Uterus (tissue), 2 donors: ENCODE measurements around the gene CCDC134.

ENCODE experiments used
- POLR2A ChIP-seq, 2 donors: fragments of 450-650 bp; IDR thresholded peaks; one replicate each; pipeline ENCODE4 v1.6.1; 2016; ENCODE audit warnings: antibody characterized with exemption in 2 of 2, mild to moderate bottlenecking in 1 of 2, moderate library complexity in 1 of 2
- TF ChIP-seq, protein P1 (sequence below), 4 experiments: fragments of 200-600 bp in 2 of 4; fragments of 450-650 bp in 2 of 4; sonication (generic) in 2 of 4; IDR thresholded peaks; one replicate each; pipeline ENCODE4 v1.5.1; 2016 to 2019; ENCODE audit warnings: antibody characterized with exemption in 4 of 4, mild to moderate bottlenecking in 2 of 4, moderate library complexity in 1 of 4

DNA sequence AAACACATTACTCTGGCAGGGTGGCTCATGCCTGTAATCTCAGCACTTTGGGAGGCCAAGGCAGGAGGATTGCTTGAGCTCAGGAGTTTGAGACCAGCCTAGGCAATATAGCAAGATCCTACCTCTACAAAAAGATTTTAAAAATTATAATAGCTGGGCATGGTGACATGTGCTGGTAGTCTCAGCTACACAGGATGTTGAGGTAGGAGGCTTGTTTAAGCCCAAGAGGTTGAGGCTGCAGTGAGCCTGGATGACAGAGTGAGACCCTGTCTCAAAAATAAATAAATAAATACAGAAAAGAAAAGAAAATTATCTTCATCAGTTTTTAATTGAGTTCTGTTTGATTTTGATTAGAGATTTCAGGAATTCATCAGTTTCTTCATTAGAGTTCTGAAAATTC is 5.2 kb downstream of the CCDC134 start:
- TF ChIP-seq, protein P1, sequence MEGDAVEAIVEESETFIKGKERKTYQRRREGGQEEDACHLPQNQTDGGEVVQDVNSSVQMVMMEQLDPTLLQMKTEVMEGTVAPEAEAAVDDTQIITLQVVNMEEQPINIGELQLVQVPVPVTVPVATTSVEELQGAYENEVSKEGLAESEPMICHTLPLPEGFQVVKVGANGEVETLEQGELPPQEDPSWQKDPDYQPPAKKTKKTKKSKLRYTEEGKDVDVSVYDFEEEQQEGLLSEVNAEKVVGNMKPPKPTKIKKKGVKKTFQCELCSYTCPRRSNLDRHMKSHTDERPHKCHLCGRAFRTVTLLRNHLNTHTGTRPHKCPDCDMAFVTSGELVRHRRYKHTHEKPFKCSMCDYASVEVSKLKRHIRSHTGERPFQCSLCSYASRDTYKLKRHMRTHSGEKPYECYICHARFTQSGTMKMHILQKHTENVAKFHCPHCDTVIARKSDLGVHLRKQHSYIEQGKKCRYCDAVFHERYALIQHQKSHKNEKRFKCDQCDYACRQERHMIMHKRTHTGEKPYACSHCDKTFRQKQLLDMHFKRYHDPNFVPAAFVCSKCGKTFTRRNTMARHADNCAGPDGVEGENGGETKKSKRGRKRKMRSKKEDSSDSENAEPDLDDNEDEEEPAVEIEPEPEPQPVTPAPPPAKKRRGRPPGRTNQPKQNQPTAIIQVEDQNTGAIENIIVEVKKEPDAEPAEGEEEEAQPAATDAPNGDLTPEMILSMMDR (IDR thresholded peaks at IDR 0.05), result no peak
- no peak for TF ChIP-seq POLR2A (IDR thresholded peaks at IDR 0.05)
